Neural progenitor cell (in vitro differentiated cells): Measurements from ENCODE around the gene GDF10. TPM values are rescaled to one million over a fixed set of nuclear protein-coding genes. Genes with fewer than 3 reads are reported as not detected.

Source experiments
- DNase-seq: peaks from one replicate; pipeline ENCODE4 v3.0.0-alpha.2; 2016; ENCODE audit warnings: low spot score
- H2AFZ ChIP-seq: fragments of 200-600 bp; sonication (generic); replicated peaks from 2 replicates; pipeline ENCODE4 v1.6.1; 2016; ENCODE audit warnings: antibody characterized with exemption
- H3F3A ChIP-seq: fragments of 200-600 bp; sonication (generic); 2 replicates; pipeline ENCODE4 v1.6.1; 2016; ENCODE audit warnings: antibody characterized with exemption, low read depth
- H3K27ac ChIP-seq: fragments of 200-600 bp; sonication (generic); 2 replicates; pipeline ENCODE4 v1.5.1; 2016; ENCODE audit warnings: mild to moderate bottlenecking
- H3K27me3 ChIP-seq: fragments of 200-600 bp; sonication (generic); 2 replicates; pipeline ENCODE4 v1.6.1; 2016; ENCODE audit warnings: mild to moderate bottlenecking, moderate library complexity
- H3K36me3 ChIP-seq: fragments of 200-600 bp; sonication (generic); 2 replicates; pipeline ENCODE4 v1.5.1; 2016
- H3K4me1 ChIP-seq: fragments of 200-600 bp; sonication (generic); 2 replicates; pipeline ENCODE4 v1.6.1; 2016; ENCODE audit warnings: mixed run types
- H3K4me2 ChIP-seq: fragments of 200-600 bp; sonication (generic); 2 replicates; pipeline ENCODE4 v1.6.1; 2016
- H3K4me3 ChIP-seq: fragments of 200-600 bp; sonication (generic); 2 replicates; pipeline ENCODE4 v1.5.1; 2016
- H3K79me2 ChIP-seq: fragments of 200-600 bp; sonication (generic); 2 replicates; pipeline ENCODE4 v1.6.1; 2016; ENCODE audit warnings: low read depth
- H3K9ac ChIP-seq: fragments of 200-600 bp; sonication (generic); 2 replicates; pipeline ENCODE4 v1.6.1; 2016
- H3K9me3 ChIP-seq: fragments of 200-600 bp; sonication (generic); 2 replicates; pipeline ENCODE4 v1.5.1; 2016; ENCODE audit warnings: low read depth
- H4K20me1 ChIP-seq: fragments of 200-600 bp; sonication (generic); 2 replicates; pipeline ENCODE4 v1.6.1; 2016; ENCODE audit warnings: low read depth
- H3K27ac Mint-ChIP-seq: 3 replicates; pipeline ENCODE4 v1.8.0; 2021; ENCODE audit warnings: mixed read lengths
- H3K27me3 Mint-ChIP-seq: 2 replicates; pipeline ENCODE4 v1.8.0; 2022; ENCODE audit warnings: low read depth, mild to moderate bottlenecking, inconsistent platforms, moderate library complexity, mixed read lengths; ENCODE audit not compliant: insufficient read depth
- H3K36me3 Mint-ChIP-seq: 3 replicates; pipeline ENCODE4 v1.8.0; 2021; ENCODE audit warnings: mixed read lengths
- H3K4me1 Mint-ChIP-seq: 3 replicates; pipeline ENCODE4 v1.8.0; 2021; ENCODE audit warnings: mixed read lengths
- H3K4me3 Mint-ChIP-seq: 3 replicates; pipeline ENCODE4 v1.8.0; 2021; ENCODE audit warnings: mild to moderate bottlenecking, moderate library complexity, mixed read lengths
- H3K9me3 Mint-ChIP-seq: 3 replicates; pipeline ENCODE4 v1.8.0; 2020; ENCODE audit warnings: mixed read lengths
- EZH2 ChIP-seq: fragments of 200-600 bp; sonication (generic); IDR thresholded peaks from 2 replicates; pipeline ENCODE4 v1.6.1; 2017; ENCODE audit warnings: antibody characterized with exemption, mild to moderate bottlenecking, moderate library complexity
- EZH2phosphoT487 ChIP-seq: fragments of 200-600 bp; sonication (generic); IDR thresholded peaks from 2 replicates; pipeline ENCODE4 v1.6.1; 2017; ENCODE audit warnings: antibody characterized with exemption
- total RNA-seq: library from RNA; depleted of rRNA; stranded (reverse); fragments of >200 nt; gene quantifications from 2 replicates; pipeline ENCODE4 v1.2.3, GENCODE V29; 2015; ENCODE audit warnings: low replicate concordance
- TF ChIP-seq, protein P1 (sequence below): fragments of 200-600 bp; sonication (generic); IDR thresholded peaks from 2 replicates; pipeline ENCODE4 v1.5.1; 2017; ENCODE audit warnings: antibody characterized with exemption, mild to moderate bottlenecking

The GDF10 gene
- total RNA-seq, 1 donor from 2014 or later = 0.28 TPM

DNA sequence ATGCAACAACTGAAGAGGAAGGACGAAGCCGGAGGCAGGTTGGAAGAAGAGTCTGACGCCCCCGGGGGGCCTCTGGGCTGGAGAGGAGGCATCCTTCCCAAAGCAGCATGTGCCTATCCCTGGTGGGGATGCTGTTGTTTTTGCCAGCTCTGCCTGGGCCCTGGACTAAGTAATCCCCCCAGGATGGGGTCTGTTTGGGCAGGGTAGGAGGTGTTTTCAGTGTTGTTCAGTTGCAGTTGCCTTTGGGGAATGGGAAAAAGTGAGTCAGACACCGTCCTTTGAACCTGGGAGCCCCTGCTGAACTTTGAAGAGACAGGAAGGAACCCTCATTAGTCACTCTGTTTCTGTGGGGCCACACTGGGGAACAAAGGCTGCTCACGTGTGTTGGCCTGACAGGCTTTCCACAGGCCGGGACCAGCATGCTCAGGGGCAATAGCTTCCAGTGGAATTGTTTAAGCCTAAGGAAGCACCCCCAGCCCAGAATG, 35.2 kb upstream of the GDF10 start:
- Histone ChIP-seq H3K27ac (no peak overlapping the region), H3K27me3 (no peaks in the 10 kb centered on the region), H2AFZ (no peak overlapping the region), H4K20me1 (no peaks in the 10 kb centered on the region), H3K4me3 (no peak overlapping the region), H3F3A (no peaks in the 10 kb centered on the region), H3K36me3 (no peaks in the 10 kb centered on the region), H3K9ac (no peak overlapping the region), H3K79me2 (no peaks in the 10 kb centered on the region), H3K4me2 (no peak overlapping the region), H3K4me1 (no peaks in the 10 kb centered on the region), H3K9me3 (peaks cover 4% of the 10 kb centered on the region)
- H3K27ac Mint-ChIP-seq = peak overlapping the region; percentile 60
- H3K4me1 Mint-ChIP-seq = peaks cover 19% of the 10 kb centered on the region
- H3K4me3 Mint-ChIP-seq = no peak overlapping the region
- no peaks in the 10 kb centered on the region for H3K36me3 Mint-ChIP-seq
- TF ChIP-seq, protein P1, sequence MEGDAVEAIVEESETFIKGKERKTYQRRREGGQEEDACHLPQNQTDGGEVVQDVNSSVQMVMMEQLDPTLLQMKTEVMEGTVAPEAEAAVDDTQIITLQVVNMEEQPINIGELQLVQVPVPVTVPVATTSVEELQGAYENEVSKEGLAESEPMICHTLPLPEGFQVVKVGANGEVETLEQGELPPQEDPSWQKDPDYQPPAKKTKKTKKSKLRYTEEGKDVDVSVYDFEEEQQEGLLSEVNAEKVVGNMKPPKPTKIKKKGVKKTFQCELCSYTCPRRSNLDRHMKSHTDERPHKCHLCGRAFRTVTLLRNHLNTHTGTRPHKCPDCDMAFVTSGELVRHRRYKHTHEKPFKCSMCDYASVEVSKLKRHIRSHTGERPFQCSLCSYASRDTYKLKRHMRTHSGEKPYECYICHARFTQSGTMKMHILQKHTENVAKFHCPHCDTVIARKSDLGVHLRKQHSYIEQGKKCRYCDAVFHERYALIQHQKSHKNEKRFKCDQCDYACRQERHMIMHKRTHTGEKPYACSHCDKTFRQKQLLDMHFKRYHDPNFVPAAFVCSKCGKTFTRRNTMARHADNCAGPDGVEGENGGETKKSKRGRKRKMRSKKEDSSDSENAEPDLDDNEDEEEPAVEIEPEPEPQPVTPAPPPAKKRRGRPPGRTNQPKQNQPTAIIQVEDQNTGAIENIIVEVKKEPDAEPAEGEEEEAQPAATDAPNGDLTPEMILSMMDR = no peak
- no peak for TF ChIP-seq EZH2
- no peak for TF ChIP-seq EZH2phosphoT487
- DNase-seq = no peak
- peaks cover 2% of the 10 kb centered on the region for H3K27me3 Mint-ChIP-seq
- peaks cover 8% of the 10 kb centered on the region for H3K9me3 Mint-ChIP-seq

DNA sequence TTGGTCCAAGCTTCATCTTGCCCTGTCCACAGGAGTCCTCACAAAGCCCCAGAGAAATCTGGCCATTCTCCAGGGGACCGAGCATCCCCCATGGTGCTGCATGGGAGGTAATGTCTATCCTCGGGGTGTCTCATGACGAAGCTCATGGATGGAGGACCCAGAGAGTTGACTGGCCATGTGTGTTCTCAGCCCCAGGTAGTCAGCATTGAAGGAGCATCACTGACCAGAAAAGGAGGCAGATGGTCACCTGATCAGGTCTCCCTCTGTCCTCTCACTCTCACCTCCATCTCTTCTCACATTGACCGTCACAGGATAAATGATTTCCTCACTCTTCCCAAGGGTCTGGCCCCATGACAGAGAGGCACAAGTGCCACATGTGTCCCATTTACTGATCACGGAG, 33.4 kb upstream of the GDF10 start:
- no peaks in the 10 kb centered on the region for H3K36me3 Mint-ChIP-seq
- no peaks in the 10 kb centered on the region for H3K27me3 Mint-ChIP-seq
- peaks cover 9% of the 10 kb centered on the region for H3K4me1 Mint-ChIP-seq
- Histone ChIP-seq H3K9me3 (peaks cover 7% of the 10 kb centered on the region), H3K9ac (no peak overlapping the region), H2AFZ (no peak overlapping the region), H3K4me2 (no peak overlapping the region), H3K79me2 (no peaks in the 10 kb centered on the region), H3K36me3 (no peaks in the 10 kb centered on the region), H4K20me1 (no peaks in the 10 kb centered on the region), H3K27ac (no peak overlapping the region), H3K4me1 (no peaks in the 10 kb centered on the region), H3K4me3 (no peak overlapping the region), H3K27me3 (no peaks in the 10 kb centered on the region), H3F3A (no peaks in the 10 kb centered on the region)
- TF ChIP-seq EZH2phosphoT487 (no peak), EZH2 (no peak)
- TF ChIP-seq, protein P1 = no peak
- H3K27ac Mint-ChIP-seq = no peak overlapping the region
- no peak for DNase-seq
- H3K9me3 Mint-ChIP-seq = peaks cover 8% of the 10 kb centered on the region
- no peak overlapping the region for H3K4me3 Mint-ChIP-seq

- Histone ChIP-seq H4K20me1 (no peaks in the 10 kb centered on the region), H3K9ac (no peak overlapping the region), H3K4me1 (no peaks in the 10 kb centered on the region), H3K4me2 (no peak overlapping the region), H2AFZ (no peak overlapping the region), H3K9me3 (peaks cover 19% of the 10 kb centered on the region), H3F3A (no peaks in the 10 kb centered on the region), H3K27me3 (no peaks in the 10 kb centered on the region), H3K4me3 (no peak overlapping the region), H3K79me2 (no peaks in the 10 kb centered on the region), H3K36me3 (peaks cover 6% of the 10 kb centered on the region), H3K27ac (no peak overlapping the region)
- H3K27me3 Mint-ChIP-seq = peaks cover 3% of the 10 kb centered on the region
- H3K9me3 Mint-ChIP-seq = peaks cover 21% of the 10 kb centered on the region
- no peak overlapping the region for H3K27ac Mint-ChIP-seq
- no peak overlapping the region for H3K4me3 Mint-ChIP-seq
- DNase-seq = no peak
- no peaks in the 10 kb centered on the region for H3K4me1 Mint-ChIP-seq
- no peaks in the 10 kb centered on the region for H3K36me3 Mint-ChIP-seq
- no peak for TF ChIP-seq EZH2phosphoT487
- no peak for TF ChIP-seq EZH2
- TF ChIP-seq, protein P1 = no peak
Measured at GRCh38 chr10:47268696-47269095, 31.3 kb upstream of the GDF10 start.
